HEK293 (cell line): ENCODE data around the gene TIMM13.
A peak's percentile ranks its signal among the peaks of the same experiment; 100 is the strongest.

Source experiments
- CTCF ChIA-PET: fragments of 350-600 bp; formaldehyde crosslinking; extraction: SDS; loops from one replicate; lab custom pipeline; 2021; ENCODE audit warnings: antibody characterized with exemption; lab: Yijun Ruan, JAX
- POLR2A ChIA-PET: fragments of 300-600 bp; formaldehyde crosslinking; extraction: SDS; loops from one replicate; lab custom pipeline; 2020; ENCODE audit warnings: antibody characterized with exemption, inconsistent platforms; lab: Yijun Ruan, JAX
- H3K27ac ChIP-seq: fragments of 200-500 bp; sonication (Bioruptor generic); 2 replicates; pipeline ENCODE4 v1.5.1; 2014; ENCODE audit warnings: low read depth, low read length, control low read depth, inconsistent platforms; ENCODE audit errors: extremely low read depth
- H3K36me3 ChIP-seq, 2 experiments: fragments of 200-500 bp in 1 of 2; sonication (Bioruptor generic) in 1 of 2; 1 replicate in 1 of 2; 2 replicates in 1 of 2; pipeline ENCODE4 v1.5.1; 2014 to 2017; ENCODE audit warnings: inconsistent platforms in 2 of 2, low read length in 2 of 2; ENCODE audit not compliant: control insufficient read depth in 2 of 2, insufficient read depth in 1 of 2
- H3K4me1 ChIP-seq: fragments of 200-500 bp; sonication (Bioruptor generic); 2 replicates; pipeline ENCODE4 v1.5.1; 2014; ENCODE audit warnings: mild to moderate bottlenecking, low read length, inconsistent platforms; ENCODE audit not compliant: control insufficient read depth, insufficient read depth
- H3K4me3 ChIP-seq: 2 replicates; pipeline ENCODE4 v1.5.1; 2011; ENCODE audit warnings: low read depth, mild to moderate bottlenecking, control low read depth, low read length, moderate library complexity
- H3K9me3 ChIP-seq: fragments of 200-500 bp; sonication (Bioruptor generic); 2 replicates; pipeline ENCODE4 v1.5.1; 2014; ENCODE audit warnings: low read depth, low read length, inconsistent platforms; ENCODE audit not compliant: control insufficient read depth, insufficient read depth
- ATF2 ChIP-seq: fragments of 450-650 bp; formaldehyde crosslinking; IDR thresholded peaks from 2 replicates; pipeline ENCODE4 v1.5.1; 2016; ENCODE audit warnings: missing biosample characterization, missing genetic modification characterization, low read depth
- KLF8 ChIP-seq: fragments of 450-650 bp; formaldehyde crosslinking; IDR thresholded peaks from 2 replicates; pipeline ENCODE4 v1.5.1; 2016; ENCODE audit warnings: missing biosample characterization, missing genetic modification characterization
- MZF1 ChIP-seq: fragments of 450-650 bp; formaldehyde crosslinking; IDR thresholded peaks from 2 replicates; pipeline ENCODE4 v1.5.1; 2017; ENCODE audit warnings: missing biosample characterization, missing genetic modification characterization, borderline replicate concordance
- SETDB1 ChIP-seq: IDR thresholded peaks from one replicate; pipeline ENCODE4 v1.6.1; 2017; ENCODE audit warnings: mild to moderate bottlenecking, low read length, moderate library complexity, mixed read lengths; ENCODE audit not compliant: insufficient read length
- ZBTB1 ChIP-seq: fragments of 450-650 bp; formaldehyde crosslinking; IDR thresholded peaks from 2 replicates; pipeline ENCODE4 v1.5.1; 2016; ENCODE audit warnings: missing biosample characterization, missing genetic modification characterization
- ZBTB10 ChIP-seq: fragments of 450-650 bp; formaldehyde crosslinking; IDR thresholded peaks from 2 replicates; pipeline ENCODE4 v1.5.1; 2016; ENCODE audit warnings: missing biosample characterization, missing genetic modification characterization
- ZNF16 ChIP-seq: fragments of 450-650 bp; formaldehyde crosslinking; IDR thresholded peaks from 2 replicates; pipeline ENCODE4 v1.5.1; 2016; ENCODE audit warnings: low read depth, missing biosample characterization, missing genetic modification characterization
- ZNF211 ChIP-seq: fragments of 450-650 bp; formaldehyde crosslinking; IDR thresholded peaks from 2 replicates; pipeline ENCODE4 v1.5.1; 2016; ENCODE audit warnings: low read depth, missing biosample characterization, missing genetic modification characterization
- ZNF24 ChIP-seq: fragments of 450-650 bp; formaldehyde crosslinking; IDR thresholded peaks from 2 replicates; pipeline ENCODE4 v1.5.1; 2016; ENCODE audit warnings: missing biosample characterization, missing genetic modification characterization
- ZNF274 ChIP-seq, 2 experiments: fragments of 200-500 bp in 1 of 2; fragments of 450-650 bp in 1 of 2; sonication (Bioruptor generic) in 1 of 2; formaldehyde crosslinking in 1 of 2; IDR thresholded peaks; 2 replicates each; pipeline versions ENCODE4 v1.5.1 to v1.6.1; 2014 to 2016; ENCODE audit warnings: borderline replicate concordance in 1 of 2, inconsistent platforms in 1 of 2, low read length in 1 of 2, missing biosample characterization in 1 of 2, missing genetic modification characterization in 1 of 2
- ZNF292 ChIP-seq: fragments of 450-650 bp; formaldehyde crosslinking; IDR thresholded peaks from 2 replicates; pipeline ENCODE4 v1.5.1; 2016; ENCODE audit warnings: low read depth, missing biosample characterization, missing genetic modification characterization, borderline replicate concordance
- ZNF394 ChIP-seq: fragments of 450-650 bp; formaldehyde crosslinking; IDR thresholded peaks from 2 replicates; pipeline ENCODE4 v1.5.1; 2016; ENCODE audit warnings: missing biosample characterization, missing genetic modification characterization, mild to moderate bottlenecking, moderate library complexity, borderline replicate concordance
- ZNF426 ChIP-seq: fragments of 450-650 bp; formaldehyde crosslinking; IDR thresholded peaks from 2 replicates; pipeline ENCODE4 v1.5.1; 2017; ENCODE audit warnings: missing biosample characterization, missing genetic modification characterization, mild to moderate bottlenecking, inconsistent platforms, moderate library complexity
- ZNF561 ChIP-seq: fragments of 450-650 bp; IDR thresholded peaks from 2 replicates; pipeline ENCODE4 v1.5.1; 2018; ENCODE audit warnings: missing biosample characterization, missing genetic modification characterization, borderline replicate concordance
- ZNF600 ChIP-seq: fragments of 450-650 bp; formaldehyde crosslinking; IDR thresholded peaks from 2 replicates; pipeline ENCODE4 v1.5.1; 2016; ENCODE audit warnings: missing biosample characterization, missing genetic modification characterization
- ZNF664 ChIP-seq: fragments of 450-650 bp; formaldehyde crosslinking; IDR thresholded peaks from 2 replicates; pipeline ENCODE4 v1.5.1; 2016; ENCODE audit warnings: missing biosample characterization, missing genetic modification characterization
- ZNF747 ChIP-seq: fragments of 450-650 bp; formaldehyde crosslinking; IDR thresholded peaks from 2 replicates; pipeline ENCODE4 v1.5.1; 2016; ENCODE audit warnings: missing biosample characterization, missing genetic modification characterization
- ZSCAN5A ChIP-seq: fragments of 450-650 bp; formaldehyde crosslinking; IDR thresholded peaks from 2 replicates; pipeline ENCODE4 v1.5.1; 2016; ENCODE audit warnings: missing biosample characterization, missing genetic modification characterization

The TIMM13 gene

GRCh38 chr19:2451741-2452140 lies 24.4 kb upstream of the TIMM13 start:
- H3K4me3 ChIP-seq, result no peak overlapping the region
- H3K9me3 ChIP-seq, result no peaks in the 10 kb centered on the region
- H3K36me3 ChIP-seq, result peaks cover 4 to 49% of the 10 kb centered on the region in 2 experiments; a peak in 2 of 3 replicates
- CTCF ChIA-PET, result no interaction called here
- peaks cover 2% of the 10 kb centered on the region; the same call in 1 of the 2 replicates for H3K4me1 ChIP-seq
- POLR2A ChIA-PET, result no interaction called here
- no peak overlapping the region for H3K27ac ChIP-seq
- TF ChIP-seq ZNF24, result no peak
- TF ChIP-seq ZNF274 (IDR thresholded peaks at IDR 0.05; ENCODE audit: low read length), result no peak
- no peak for TF ChIP-seq ZNF274 (tag by site-specific recombination; IDR thresholded peaks at IDR 0.05; ENCODE audit: borderline replicate concordance)
- no peak for TF ChIP-seq ZBTB10 (tag by site-specific recombination)
- TF ChIP-seq ZBTB1, result no peak
- TF ChIP-seq ZNF211 (tag by site-specific recombination), result no peak
- no peak for TF ChIP-seq SETDB1
- no peak for TF ChIP-seq ZNF16 (tag by site-specific recombination)
- no peak for TF ChIP-seq KLF8 (tag by site-specific recombination)
- TF ChIP-seq ZNF664 (tag by site-specific recombination), result no peak
- no peak for TF ChIP-seq ZNF426 (tag by site-specific recombination)
- no peak for TF ChIP-seq ATF2 (tag by site-specific recombination)
- no peak for TF ChIP-seq ZNF747 (tag by site-specific recombination)
- TF ChIP-seq ZNF292, result no peak
- no peak for TF ChIP-seq ZNF394 (tag by site-specific recombination)

GRCh38 chr19:2451138-2451537 lies 23.8 kb upstream of the TIMM13 start:
- no peak overlapping the region for H3K27ac ChIP-seq
- no peaks in the 10 kb centered on the region for H3K9me3 ChIP-seq
- TF ChIP-seq ZSCAN5A (tag by site-specific recombination), result no peak
- TF ChIP-seq ZNF561 (tag by site-specific recombination), result no peak
- 0 out of 2 replicates have a peak, but pooled peaks have one; percentile 32 for TF ChIP-seq KLF8 (tag by site-specific recombination)
- TF ChIP-seq MZF1, result peak; percentile 73; the same call in 1 of the 2 replicates
- peak; percentile 72 for TF ChIP-seq ZNF600
- ChIA-PET CTCF (no interaction called here), POLR2A (no interaction called here)
- no peak overlapping the region for H3K4me3 ChIP-seq
- H3K36me3 ChIP-seq, result peaks cover 4 to 49% of the 10 kb centered on the region in 2 experiments; a peak in 2 of 3 replicates
- H3K4me1 ChIP-seq, result peaks cover 2% of the 10 kb centered on the region; the same call in 1 of the 2 replicates
